K562 (cell line): ENCODE measurements around the gene NKIRAS1.

Experiments
- CBX5 ChIP-seq: IDR thresholded peaks from 2 replicates; pipeline ENCODE4 v1.6.1; 2014; ENCODE audit warnings: low read depth, borderline replicate concordance
- CTCF ChIP-seq, 3 experiments: IDR thresholded peaks in 2 of 3; conservative IDR thresholded peaks in 1 of 3; 2 replicates each; pipeline ENCODE4 v1.5.1; 2011 to 2012; ENCODE audit warnings: low read length in 3 of 3, mild to moderate bottlenecking in 3 of 3, control low read depth in 2 of 3, improper control_type of control experiment in 1 of 3, inconsistent platforms in 1 of 3, low read depth in 1 of 3, mixed read lengths in 1 of 3, moderate library complexity in 1 of 3; ENCODE audit not compliant: insufficient read depth in 2 of 3
- GTF2F1 ChIP-seq: IDR thresholded peaks from 2 replicates; pipeline ENCODE4 v1.6.1; 2011; ENCODE audit warnings: low read depth, low read length, improper control_type of control experiment
- MCM7 ChIP-seq, 2 experiments: fragments of 450-650 bp; IDR thresholded peaks; 2 replicates each; pipeline ENCODE4 v1.6.1; 2016 to 2018
- POLR2A ChIP-seq: fragments of 450-650 bp; conservative IDR thresholded peaks from 2 replicates; pipeline ENCODE4 v1.6.1; 2016
- RCOR1 ChIP-seq, 2 experiments: IDR thresholded peaks; 2 replicates each; pipeline ENCODE4 v1.6.1; 2012; ENCODE audit warnings: low read depth in 2 of 2, low read length in 2 of 2, borderline replicate concordance in 1 of 2, improper control_type of control experiment in 1 of 2
- TEAD2 ChIP-seq: fragments of 450-650 bp; IDR thresholded peaks from 2 replicates; pipeline ENCODE4 v1.6.1; 2016; ENCODE audit warnings: missing genetic modification characterization, control low read depth, missing compliant biosample characterization
- USF1 ChIP-seq: sonication (generic); formaldehyde crosslinking; IDR thresholded peaks from 2 replicates; pipeline ENCODE4 v1.9.0; 2022; ENCODE audit warnings: mild to moderate bottlenecking, missing genetic modification reagents
- TF ChIP-seq, protein P1 (sequence below): fragments of 450-650 bp; conservative IDR thresholded peaks from 2 replicates; pipeline ENCODE4 v1.6.1; 2016; ENCODE audit warnings: missing genetic modification characterization, low read depth, mild to moderate bottlenecking, control low read depth, missing compliant biosample characterization

GRCh38 chr3:23859012-23859743, 57.6 kb downstream of the NKIRAS1 start:
- TF ChIP-seq POLR2A (no peak), CTCF (IDR thresholded peaks at IDR 0.05 in 2 of 3, conservative IDR thresholded peaks at IDR 0.05 in 1 of 3; ENCODE audit: insufficient read depth in 2 of 3, low read depth in 1 of 3, low read length in 3 of 3) (no peak), RCOR1 (IDR thresholded peaks at IDR 0.05; ENCODE audit: borderline replicate concordance in 1 of 2, low read depth in 2 of 2, low read length in 2 of 2) (no peak), TEAD2 (tag) (no peak), MCM7 (IDR thresholded peaks at IDR 0.05) (no peak), USF1 (CRISPR knock-in tag) (no peak), GTF2F1 (no peak), CBX5 (no peak)
- TF ChIP-seq, protein P1, sequence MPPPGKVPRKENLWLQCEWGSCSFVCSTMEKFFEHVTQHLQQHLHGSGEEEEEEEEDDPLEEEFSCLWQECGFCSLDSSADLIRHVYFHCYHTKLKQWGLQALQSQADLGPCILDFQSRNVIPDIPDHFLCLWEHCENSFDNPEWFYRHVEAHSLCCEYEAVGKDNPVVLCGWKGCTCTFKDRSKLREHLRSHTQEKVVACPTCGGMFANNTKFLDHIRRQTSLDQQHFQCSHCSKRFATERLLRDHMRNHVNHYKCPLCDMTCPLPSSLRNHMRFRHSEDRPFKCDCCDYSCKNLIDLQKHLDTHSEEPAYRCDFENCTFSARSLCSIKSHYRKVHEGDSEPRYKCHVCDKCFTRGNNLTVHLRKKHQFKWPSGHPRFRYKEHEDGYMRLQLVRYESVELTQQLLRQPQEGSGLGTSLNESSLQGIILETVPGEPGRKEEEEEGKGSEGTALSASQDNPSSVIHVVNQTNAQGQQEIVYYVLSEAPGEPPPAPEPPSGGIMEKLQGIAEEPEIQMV (tag) = no peak
